DMS153 treated with DMSO at 0.1 percent for 48 hours (cell line): ENCODE measurements around the gene CLTC.

Source experiments
- DNase-seq: peaks from one replicate; lab custom pipeline; 2025; ENCODE audit not compliant: unreplicated experiment; lab: John Stamatoyannopoulos, UW

Gene CLTC

GRCh38 chr17:59723041-59723440 lies 103.3 kb downstream of the CLTC start:
- no peak for DNase-seq

- no peak for DNase-seq
Measured at GRCh38 chr17:59723607-59724006, 103.9 kb downstream of the CLTC start.

- no peak for DNase-seq
Measured at GRCh38 chr17:59725691-59726090, 106.0 kb downstream of the CLTC start.

GRCh38 chr17:59727817-59728533 lies 108.3 kb downstream of the CLTC start:
- DNase-seq, result no peak

GRCh38 chr17:59730268-59730834 lies 110.7 kb downstream of the CLTC start:
- DNase-seq, result no peak

GRCh38 chr17:59733697-59734096 lies 114.0 kb downstream of the CLTC start:
- no peak for DNase-seq

GRCh38 chr17:59734226-59734625 lies 114.5 kb downstream of the CLTC start:
- DNase-seq, result no peak

- DNase-seq, result no peak
Measured at GRCh38 chr17:59737324-59737723, 117.6 kb downstream of the CLTC start.

GRCh38 chr17:59743842-59744241 lies 124.1 kb downstream of the CLTC start:
- DNase-seq, result no peak

GRCh38 chr17:59745040-59745439 lies 125.3 kb downstream of the CLTC start:
- DNase-seq, result no peak
